GM12878 (cell line): ENCODE results near the gene GSAP. TPM values are rescaled to one million over a fixed set of nuclear protein-coding genes. Genes with fewer than 3 reads are reported as not detected.

ENCODE experiments used
- BMI1 ChIP-seq: fragments of 450-650 bp; IDR thresholded peaks from 2 replicates; pipeline ENCODE4 v1.6.1; 2016; ENCODE audit warnings: mild to moderate bottlenecking, moderate library complexity, borderline replicate concordance
- HDAC6 ChIP-seq: fragments of 200-600 bp; sonication (generic); IDR thresholded peaks from one replicate; pipeline ENCODE4 v1.8.0; 2017; ENCODE audit warnings: antibody characterized with exemption; ENCODE audit not compliant: unreplicated experiment
- HDGF ChIP-seq: fragments of 450-650 bp; IDR thresholded peaks from 2 replicates; pipeline ENCODE4 v1.6.1; 2016; ENCODE audit warnings: antibody characterized with exemption
- IRF4 ChIP-seq: IDR thresholded peaks from 2 replicates; pipeline ENCODE4 v1.6.1; 2011; ENCODE audit warnings: low read depth, low read length
- NFYB ChIP-seq: IDR thresholded peaks from 2 replicates; pipeline ENCODE4 v1.6.1; 2011; ENCODE audit warnings: low read depth, mild to moderate bottlenecking, low read length, improper control_type of control experiment, moderate library complexity; ENCODE audit not compliant: insufficient read depth
- POLR2A ChIP-seq: IDR thresholded peaks from 2 replicates; pipeline ENCODE4 v1.6.1; 2011; ENCODE audit warnings: low read depth, mild to moderate bottlenecking, low read length
- SRF ChIP-seq, 2 experiments: IDR thresholded peaks; 2 replicates each; pipeline ENCODE4 v1.6.1; 2011; ENCODE audit warnings: low read depth in 2 of 2, low read length in 2 of 2, mild to moderate bottlenecking in 1 of 2, moderate library complexity in 1 of 2
- TBL1XR1 ChIP-seq: IDR thresholded peaks from 2 replicates; pipeline ENCODE4 v1.6.1; 2012; ENCODE audit warnings: low read depth, low read length, improper control_type of control experiment
- polyA plus RNA-seq, 11 experiments: library from polyadenylated mRNA; depleted of rRNA in 4 of 11; unstranded in 6 of 11; stranded (reverse) in 5 of 11; fragments of >200 nt; fragmentation: Nextera tagmentation in 4 of 11; fragmentation: Illumina TruSeq in 1 of 11; extraction: Ambion mirVana in 4 of 11; extraction: Trizol in 1 of 11; gene quantifications; 1 replicate in 1 of 11; 2 replicates in 10 of 11; pipeline versions ENCODE4 v1.2.1 to v1.2.3, GENCODE V29; 2011 to 2016; ENCODE audit warnings: inconsistent platforms in 2 of 11, missing spikeins in 2 of 11, low read depth in 1 of 11
- total RNA-seq, 4 experiments: library from RNA; depleted of rRNA in 3 of 4; stranded (reverse); fragments of >200 nt in 3 of 4; fragmentation: Illumina TruSeq in 1 of 4; extraction: Trizol in 1 of 4; gene quantifications; 2 replicates each; pipeline versions ENCODE4 v1.2.1 to v1.2.3, GENCODE V29; 2013 to 2021
- TF ChIP-seq, protein P1 (sequence below), 3 experiments: IDR thresholded peaks in 2 of 3; conservative IDR thresholded peaks in 1 of 3; 2 replicates each; pipeline ENCODE4 v1.5.1; 2011; ENCODE audit warnings: low read depth in 3 of 3, low read length in 3 of 3, mild to moderate bottlenecking in 3 of 3, control low read depth in 2 of 3, moderate library complexity in 2 of 3, inconsistent platforms in 1 of 3, mixed read lengths in 1 of 3; ENCODE audit not compliant: control insufficient read depth in 2 of 3, insufficient read depth in 1 of 3; ENCODE audit errors: extremely low read depth in 1 of 3
- TF ChIP-seq, protein P2 (sequence below): fragments of 450-650 bp; IDR thresholded peaks from 2 replicates; pipeline ENCODE4 v1.6.1; 2017; ENCODE audit warnings: borderline replicate concordance
- TF ChIP-seq, protein P3 (sequence below): IDR thresholded peaks from 2 replicates; pipeline ENCODE4 v1.6.1; 2012; ENCODE audit warnings: low read depth, low read length, improper control_type of control experiment
- TF ChIP-seq, protein P4 (sequence below): fragments of 450-650 bp; IDR thresholded peaks from 2 replicates; pipeline ENCODE4 v1.6.1; 2014; ENCODE audit warnings: mild to moderate bottlenecking
- TF ChIP-seq, protein P5 (sequence below): fragments of 150-350 bp; IDR thresholded peaks from 2 replicates; pipeline ENCODE4 v1.6.1; 2016; ENCODE audit warnings: low read depth, low read length
- TF ChIP-seq, protein P6 (sequence below): IDR thresholded peaks from 2 replicates; pipeline ENCODE4 v1.6.1; 2011; ENCODE audit warnings: borderline replicate concordance, low read depth, mild to moderate bottlenecking, moderate library complexity, low read length; ENCODE audit not compliant: insufficient read depth, poor library complexity, severe bottlenecking

Gene GSAP
- total and polyA plus RNA-seq, 10 of the 15 experiments (the other 5 are each of a cell fraction or from before 2014, with no cell fraction given): 6.6 to 38.1 (median 21.8) TPM

DNA sequence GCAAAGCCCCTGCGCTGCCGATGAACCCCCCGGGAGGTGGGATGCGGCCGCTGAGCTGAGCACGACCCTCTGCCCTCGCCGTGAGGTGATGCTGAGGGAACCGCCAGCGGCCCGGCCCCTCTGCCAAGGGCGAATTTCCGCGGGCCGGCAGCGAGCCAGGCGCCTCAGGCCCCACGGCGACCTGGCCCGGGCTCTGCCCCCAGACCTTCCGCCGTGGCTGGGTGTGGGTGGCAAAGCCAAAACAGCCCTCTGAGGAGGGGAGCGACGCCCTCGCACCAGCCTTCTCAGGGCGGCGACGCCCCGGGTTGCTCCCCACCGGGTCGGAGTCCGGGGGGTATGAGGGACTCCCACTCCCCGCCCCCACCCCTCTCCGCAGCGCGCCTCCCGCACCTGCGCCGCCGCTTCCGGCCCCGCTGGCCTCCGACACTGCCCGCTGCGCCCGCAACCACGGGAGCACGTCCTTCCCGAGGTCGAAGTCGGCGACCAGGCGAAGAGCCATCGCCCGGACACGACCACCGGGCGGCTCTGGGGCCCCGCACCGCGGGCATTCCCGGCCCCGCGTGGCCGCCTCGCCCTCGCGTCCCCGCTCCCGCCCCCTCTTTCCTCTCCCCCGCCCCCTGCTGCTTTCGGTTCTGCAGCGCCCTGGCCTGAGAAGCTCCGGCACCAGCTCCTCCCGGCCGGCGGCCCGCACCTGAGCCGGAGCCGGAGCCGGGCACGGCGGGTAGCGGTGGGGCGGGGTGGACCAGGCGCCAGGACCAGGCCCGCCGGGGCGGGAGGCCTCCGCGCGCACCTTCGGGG lies at the start of gene GSAP (continued):
- TF ChIP-seq, protein P1, sequence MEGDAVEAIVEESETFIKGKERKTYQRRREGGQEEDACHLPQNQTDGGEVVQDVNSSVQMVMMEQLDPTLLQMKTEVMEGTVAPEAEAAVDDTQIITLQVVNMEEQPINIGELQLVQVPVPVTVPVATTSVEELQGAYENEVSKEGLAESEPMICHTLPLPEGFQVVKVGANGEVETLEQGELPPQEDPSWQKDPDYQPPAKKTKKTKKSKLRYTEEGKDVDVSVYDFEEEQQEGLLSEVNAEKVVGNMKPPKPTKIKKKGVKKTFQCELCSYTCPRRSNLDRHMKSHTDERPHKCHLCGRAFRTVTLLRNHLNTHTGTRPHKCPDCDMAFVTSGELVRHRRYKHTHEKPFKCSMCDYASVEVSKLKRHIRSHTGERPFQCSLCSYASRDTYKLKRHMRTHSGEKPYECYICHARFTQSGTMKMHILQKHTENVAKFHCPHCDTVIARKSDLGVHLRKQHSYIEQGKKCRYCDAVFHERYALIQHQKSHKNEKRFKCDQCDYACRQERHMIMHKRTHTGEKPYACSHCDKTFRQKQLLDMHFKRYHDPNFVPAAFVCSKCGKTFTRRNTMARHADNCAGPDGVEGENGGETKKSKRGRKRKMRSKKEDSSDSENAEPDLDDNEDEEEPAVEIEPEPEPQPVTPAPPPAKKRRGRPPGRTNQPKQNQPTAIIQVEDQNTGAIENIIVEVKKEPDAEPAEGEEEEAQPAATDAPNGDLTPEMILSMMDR (IDR thresholded peaks at IDR 0.05 in 2 of 3, conservative IDR thresholded peaks at IDR 0.05 in 1 of 3; ENCODE audit: control insufficient read depth in 2 of 3, extremely low read depth in 1 of 3, insufficient read depth in 1 of 3, low read depth in 3 of 3, low read length in 3 of 3): no peak
- TF ChIP-seq BMI1: no peak
- TF ChIP-seq, protein P2, sequence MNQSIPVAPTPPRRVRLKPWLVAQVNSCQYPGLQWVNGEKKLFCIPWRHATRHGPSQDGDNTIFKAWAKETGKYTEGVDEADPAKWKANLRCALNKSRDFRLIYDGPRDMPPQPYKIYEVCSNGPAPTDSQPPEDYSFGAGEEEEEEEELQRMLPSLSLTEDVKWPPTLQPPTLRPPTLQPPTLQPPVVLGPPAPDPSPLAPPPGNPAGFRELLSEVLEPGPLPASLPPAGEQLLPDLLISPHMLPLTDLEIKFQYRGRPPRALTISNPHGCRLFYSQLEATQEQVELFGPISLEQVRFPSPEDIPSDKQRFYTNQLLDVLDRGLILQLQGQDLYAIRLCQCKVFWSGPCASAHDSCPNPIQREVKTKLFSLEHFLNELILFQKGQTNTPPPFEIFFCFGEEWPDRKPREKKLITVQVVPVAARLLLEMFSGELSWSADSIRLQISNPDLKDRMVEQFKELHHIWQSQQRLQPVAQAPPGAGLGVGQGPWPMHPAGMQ: 0 out of 2 replicates have a peak, but pooled peaks have one; percentile 14
- TF ChIP-seq TBL1XR1: peak; percentile 33; the same call in 1 of the 2 replicates
- TF ChIP-seq SRF (IDR thresholded peaks at IDR 0.05; ENCODE audit: low read depth in 2 of 2, low read length in 2 of 2): 0 out of 4 replicates have a peak, but pooled peaks of 1 of the 2 experiments have one; percentile 16
- TF ChIP-seq HDGF: peak; percentile 28; the same call in 1 of the 2 replicates
- TF ChIP-seq, protein P3, sequence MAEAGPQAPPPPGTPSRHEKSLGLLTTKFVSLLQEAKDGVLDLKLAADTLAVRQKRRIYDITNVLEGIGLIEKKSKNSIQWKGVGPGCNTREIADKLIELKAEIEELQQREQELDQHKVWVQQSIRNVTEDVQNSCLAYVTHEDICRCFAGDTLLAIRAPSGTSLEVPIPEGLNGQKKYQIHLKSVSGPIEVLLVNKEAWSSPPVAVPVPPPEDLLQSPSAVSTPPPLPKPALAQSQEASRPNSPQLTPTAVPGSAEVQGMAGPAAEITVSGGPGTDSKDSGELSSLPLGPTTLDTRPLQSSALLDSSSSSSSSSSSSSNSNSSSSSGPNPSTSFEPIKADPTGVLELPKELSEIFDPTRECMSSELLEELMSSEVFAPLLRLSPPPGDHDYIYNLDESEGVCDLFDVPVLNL: no peak
- TF ChIP-seq, protein P4, sequence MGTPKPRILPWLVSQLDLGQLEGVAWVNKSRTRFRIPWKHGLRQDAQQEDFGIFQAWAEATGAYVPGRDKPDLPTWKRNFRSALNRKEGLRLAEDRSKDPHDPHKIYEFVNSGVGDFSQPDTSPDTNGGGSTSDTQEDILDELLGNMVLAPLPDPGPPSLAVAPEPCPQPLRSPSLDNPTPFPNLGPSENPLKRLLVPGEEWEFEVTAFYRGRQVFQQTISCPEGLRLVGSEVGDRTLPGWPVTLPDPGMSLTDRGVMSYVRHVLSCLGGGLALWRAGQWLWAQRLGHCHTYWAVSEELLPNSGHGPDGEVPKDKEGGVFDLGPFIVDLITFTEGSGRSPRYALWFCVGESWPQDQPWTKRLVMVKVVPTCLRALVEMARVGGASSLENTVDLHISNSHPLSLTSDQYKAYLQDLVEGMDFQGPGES: no peak
- TF ChIP-seq, protein P5, sequence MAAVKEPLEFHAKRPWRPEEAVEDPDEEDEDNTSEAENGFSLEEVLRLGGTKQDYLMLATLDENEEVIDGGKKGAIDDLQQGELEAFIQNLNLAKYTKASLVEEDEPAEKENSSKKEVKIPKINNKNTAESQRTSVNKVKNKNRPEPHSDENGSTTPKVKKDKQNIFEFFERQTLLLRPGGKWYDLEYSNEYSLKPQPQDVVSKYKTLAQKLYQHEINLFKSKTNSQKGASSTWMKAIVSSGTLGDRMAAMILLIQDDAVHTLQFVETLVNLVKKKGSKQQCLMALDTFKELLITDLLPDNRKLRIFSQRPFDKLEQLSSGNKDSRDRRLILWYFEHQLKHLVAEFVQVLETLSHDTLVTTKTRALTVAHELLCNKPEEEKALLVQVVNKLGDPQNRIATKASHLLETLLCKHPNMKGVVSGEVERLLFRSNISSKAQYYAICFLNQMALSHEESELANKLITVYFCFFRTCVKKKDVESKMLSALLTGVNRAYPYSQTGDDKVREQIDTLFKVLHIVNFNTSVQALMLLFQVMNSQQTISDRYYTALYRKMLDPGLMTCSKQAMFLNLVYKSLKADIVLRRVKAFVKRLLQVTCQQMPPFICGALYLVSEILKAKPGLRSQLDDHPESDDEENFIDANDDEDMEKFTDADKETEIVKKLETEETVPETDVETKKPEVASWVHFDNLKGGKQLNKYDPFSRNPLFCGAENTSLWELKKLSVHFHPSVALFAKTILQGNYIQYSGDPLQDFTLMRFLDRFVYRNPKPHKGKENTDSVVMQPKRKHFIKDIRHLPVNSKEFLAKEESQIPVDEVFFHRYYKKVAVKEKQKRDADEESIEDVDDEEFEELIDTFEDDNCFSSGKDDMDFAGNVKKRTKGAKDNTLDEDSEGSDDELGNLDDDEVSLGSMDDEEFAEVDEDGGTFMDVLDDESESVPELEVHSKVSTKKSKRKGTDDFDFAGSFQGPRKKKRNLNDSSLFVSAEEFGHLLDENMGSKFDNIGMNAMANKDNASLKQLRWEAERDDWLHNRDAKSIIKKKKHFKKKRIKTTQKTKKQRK: no peak
- peak; percentile 84 for TF ChIP-seq POLR2A
- TF ChIP-seq NFYB: no peak
- TF ChIP-seq IRF4: no peak
- TF ChIP-seq, protein P6, sequence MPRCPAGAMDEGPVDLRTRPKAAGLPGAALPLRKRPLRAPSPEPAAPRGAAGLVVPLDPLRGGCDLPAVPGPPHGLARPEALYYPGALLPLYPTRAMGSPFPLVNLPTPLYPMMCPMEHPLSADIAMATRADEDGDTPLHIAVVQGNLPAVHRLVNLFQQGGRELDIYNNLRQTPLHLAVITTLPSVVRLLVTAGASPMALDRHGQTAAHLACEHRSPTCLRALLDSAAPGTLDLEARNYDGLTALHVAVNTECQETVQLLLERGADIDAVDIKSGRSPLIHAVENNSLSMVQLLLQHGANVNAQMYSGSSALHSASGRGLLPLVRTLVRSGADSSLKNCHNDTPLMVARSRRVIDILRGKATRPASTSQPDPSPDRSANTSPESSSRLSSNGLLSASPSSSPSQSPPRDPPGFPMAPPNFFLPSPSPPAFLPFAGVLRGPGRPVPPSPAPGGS: peak; percentile 52
- peak; percentile 21 for TF ChIP-seq HDAC6
